GM12878 (cell line): ENCODE measurements around the gene CLSTN2.

Source experiments
- GABPA ChIP-seq: IDR thresholded peaks from 2 replicates; pipeline ENCODE4 v1.6.1; 2014; ENCODE audit warnings: antibody characterized with exemption, low read depth, mild to moderate bottlenecking, inconsistent platforms
- TBL1XR1 ChIP-seq: IDR thresholded peaks from 2 replicates; pipeline ENCODE4 v1.6.1; 2012; ENCODE audit warnings: low read depth, low read length, improper control_type of control experiment
- TF ChIP-seq, protein P1 (sequence below), 3 experiments: IDR thresholded peaks in 2 of 3; conservative IDR thresholded peaks in 1 of 3; 2 replicates each; pipeline ENCODE4 v1.5.1; 2011; ENCODE audit warnings: low read depth in 3 of 3, low read length in 3 of 3, mild to moderate bottlenecking in 3 of 3, control low read depth in 2 of 3, moderate library complexity in 2 of 3, inconsistent platforms in 1 of 3, mixed read lengths in 1 of 3; ENCODE audit not compliant: control insufficient read depth in 2 of 3, insufficient read depth in 1 of 3; ENCODE audit errors: extremely low read depth in 1 of 3

DNA sequence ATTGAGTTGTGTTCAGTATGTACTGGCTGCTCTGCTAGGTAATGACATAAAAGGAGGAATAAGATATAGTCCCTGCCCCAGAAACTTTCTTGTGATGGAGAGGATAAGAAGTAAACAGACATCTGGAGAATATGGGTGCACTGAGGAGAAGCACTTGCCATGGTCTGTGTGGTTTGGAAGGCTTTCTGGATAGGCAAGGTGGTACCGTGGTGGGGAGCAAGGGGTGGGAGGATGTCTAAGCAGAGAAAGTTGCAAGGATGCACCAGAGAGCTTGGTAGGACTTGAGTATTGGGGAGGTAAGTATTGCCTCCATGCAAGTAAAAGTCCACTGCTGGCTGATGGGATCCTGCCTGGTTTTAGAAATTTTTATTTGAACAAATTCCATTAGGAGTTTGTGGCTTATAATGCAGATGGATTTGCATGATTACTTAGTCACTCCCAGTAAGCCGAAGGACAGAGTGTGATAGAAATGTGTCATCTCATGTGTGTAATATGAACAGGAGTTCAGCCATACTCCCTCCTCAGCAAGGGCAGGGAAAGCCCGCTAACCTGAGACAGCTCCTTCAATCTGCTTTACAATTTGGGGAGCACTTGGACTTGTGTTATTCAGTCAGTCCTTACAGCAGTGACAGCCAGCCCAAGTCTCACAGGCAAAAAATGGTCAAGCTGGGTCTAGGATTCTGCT, 53.6 kb downstream of the CLSTN2 start:
- TF ChIP-seq GABPA (no peak), TBL1XR1 (no peak)
- TF ChIP-seq, protein P1, sequence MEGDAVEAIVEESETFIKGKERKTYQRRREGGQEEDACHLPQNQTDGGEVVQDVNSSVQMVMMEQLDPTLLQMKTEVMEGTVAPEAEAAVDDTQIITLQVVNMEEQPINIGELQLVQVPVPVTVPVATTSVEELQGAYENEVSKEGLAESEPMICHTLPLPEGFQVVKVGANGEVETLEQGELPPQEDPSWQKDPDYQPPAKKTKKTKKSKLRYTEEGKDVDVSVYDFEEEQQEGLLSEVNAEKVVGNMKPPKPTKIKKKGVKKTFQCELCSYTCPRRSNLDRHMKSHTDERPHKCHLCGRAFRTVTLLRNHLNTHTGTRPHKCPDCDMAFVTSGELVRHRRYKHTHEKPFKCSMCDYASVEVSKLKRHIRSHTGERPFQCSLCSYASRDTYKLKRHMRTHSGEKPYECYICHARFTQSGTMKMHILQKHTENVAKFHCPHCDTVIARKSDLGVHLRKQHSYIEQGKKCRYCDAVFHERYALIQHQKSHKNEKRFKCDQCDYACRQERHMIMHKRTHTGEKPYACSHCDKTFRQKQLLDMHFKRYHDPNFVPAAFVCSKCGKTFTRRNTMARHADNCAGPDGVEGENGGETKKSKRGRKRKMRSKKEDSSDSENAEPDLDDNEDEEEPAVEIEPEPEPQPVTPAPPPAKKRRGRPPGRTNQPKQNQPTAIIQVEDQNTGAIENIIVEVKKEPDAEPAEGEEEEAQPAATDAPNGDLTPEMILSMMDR (IDR thresholded peaks at IDR 0.05 in 2 of 3, conservative IDR thresholded peaks at IDR 0.05 in 1 of 3; ENCODE audit: control insufficient read depth in 2 of 3, extremely low read depth in 1 of 3, insufficient read depth in 1 of 3, low read depth in 3 of 3, low read length in 3 of 3), result no peak
